DMS153 treated with DMSO at 0.1 percent for 48 hours (cell line): ENCODE data around the gene PDCD1LG2.

ENCODE experiments used
- DNase-seq: peaks from one replicate; lab custom pipeline; 2025; ENCODE audit not compliant: unreplicated experiment; lab: John Stamatoyannopoulos, UW

The PDCD1LG2 gene

GRCh38 chr9:5608298-5609225 lies 98.2 kb downstream of the PDCD1LG2 start:
- DNase-seq: no peak

GRCh38 chr9:5609226-5609596 lies 98.9 kb downstream of the PDCD1LG2 start:
- no peak for DNase-seq

- no peak for DNase-seq
These were observed 100.2 kb downstream of the PDCD1LG2 start for GRCh38 chr9:5610491-5610890.

- DNase-seq: no peak
These were observed 101.2 kb downstream of the PDCD1LG2 start for GRCh38 chr9:5611321-5612184.

GRCh38 chr9:5612185-5612530 lies 101.8 kb downstream of the PDCD1LG2 start:
- DNase-seq: no peak

- DNase-seq: no peak
These were observed 103.9 kb downstream of the PDCD1LG2 start for GRCh38 chr9:5614192-5614591.

- no peak for DNase-seq
These were observed 104.7 kb downstream of the PDCD1LG2 start for GRCh38 chr9:5614985-5615384.

- DNase-seq: no peak
These were observed 107.4 kb downstream of the PDCD1LG2 start for GRCh38 chr9:5617749-5618148.

GRCh38 chr9:5620494-5620893 lies 110.2 kb downstream of the PDCD1LG2 start:
- no peak for DNase-seq
